Hippocampal formation (tissue), 2 donors: ENCODE data around the gene DGCR8.

ENCODE experiments used
- DNase-seq, 2 donors: peaks; one replicate each; lab custom pipeline; 2025; lab: John Stamatoyannopoulos, UW

DGCR8 gene

GRCh38 chr22:20052309-20053259, 27.5 kb upstream of the DGCR8 start:
- no peak for DNase-seq

DNA sequence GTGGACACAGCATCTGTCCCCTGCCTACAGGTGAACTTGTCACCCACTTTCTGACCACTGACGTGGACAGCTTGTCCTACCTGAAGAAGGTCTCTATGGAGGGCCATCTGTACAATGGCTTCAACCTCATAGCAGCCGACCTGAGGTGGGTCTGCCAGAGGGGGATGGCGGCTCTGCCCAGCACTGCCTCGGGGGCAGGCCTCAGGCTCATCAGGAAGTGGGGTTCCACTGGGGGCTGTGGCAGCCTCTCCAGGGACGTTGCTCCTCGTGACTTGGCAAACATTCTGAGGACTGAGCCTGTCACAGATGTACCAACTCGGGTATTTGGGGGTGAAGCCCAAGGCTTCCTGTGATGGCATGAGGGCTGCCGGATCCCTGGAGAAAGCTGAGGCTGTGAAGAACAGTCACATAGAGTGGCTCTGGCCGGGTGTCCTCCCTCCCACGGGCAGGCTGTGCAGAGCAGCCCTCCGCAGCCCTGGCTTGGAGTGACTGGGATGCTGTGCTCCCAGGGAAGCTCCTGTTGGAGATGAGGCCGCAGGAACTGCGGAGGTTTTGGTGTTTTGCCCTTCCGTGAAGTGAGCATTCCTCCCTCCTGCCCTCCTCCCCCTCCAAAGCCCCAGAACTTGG, 26.5 kb upstream of the DGCR8 start:
- no peak for DNase-seq

DNA sequence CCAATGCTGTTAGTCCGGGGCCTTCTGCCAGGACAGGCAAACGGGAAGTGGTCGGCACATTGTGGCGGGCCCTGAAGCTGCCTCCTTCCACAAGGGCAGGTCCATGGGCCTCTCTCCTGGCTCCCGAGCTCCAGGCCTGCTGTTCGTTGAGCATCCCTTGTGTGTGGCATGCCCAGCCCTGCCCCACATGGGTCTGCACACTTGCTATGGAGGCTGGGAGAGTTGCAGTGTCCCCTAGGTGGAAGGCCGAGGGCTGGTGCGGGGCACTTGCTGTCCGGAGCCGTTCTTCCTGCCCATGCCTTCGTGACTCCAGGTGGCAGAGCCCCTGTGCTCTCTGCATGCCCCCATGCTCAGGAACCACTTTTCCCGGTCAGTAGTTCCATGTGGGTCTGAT, 26.0 kb upstream of the DGCR8 start:
- DNase-seq, result no peak

GRCh38 chr22:20054485-20054884, 25.6 kb upstream of the DGCR8 start:
- no peak for DNase-seq

GRCh38 chr22:20055144-20055543, 24.9 kb upstream of the DGCR8 start:
- DNase-seq, result no peak

DNA sequence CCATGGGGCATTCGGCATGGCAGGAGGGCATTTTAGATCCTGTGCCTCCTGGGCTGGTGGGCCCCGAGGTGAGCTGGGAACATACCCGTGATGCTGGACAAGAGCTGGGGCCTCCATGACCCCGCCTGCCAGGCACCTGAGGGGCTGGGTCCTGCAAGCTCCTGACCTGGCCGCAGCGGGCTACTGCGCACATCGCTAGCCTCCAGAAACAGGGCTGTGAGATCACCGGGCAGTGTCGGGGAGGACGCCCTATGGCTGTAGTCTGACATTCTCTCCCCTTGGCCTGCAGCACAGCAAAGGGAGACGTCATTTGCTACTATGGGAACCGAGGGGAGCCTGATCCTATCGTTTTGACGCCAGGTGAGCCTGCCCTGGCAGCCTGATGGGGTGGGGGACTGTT, 24.4 kb upstream of the DGCR8 start:
- DNase-seq, result no peak

DNA sequence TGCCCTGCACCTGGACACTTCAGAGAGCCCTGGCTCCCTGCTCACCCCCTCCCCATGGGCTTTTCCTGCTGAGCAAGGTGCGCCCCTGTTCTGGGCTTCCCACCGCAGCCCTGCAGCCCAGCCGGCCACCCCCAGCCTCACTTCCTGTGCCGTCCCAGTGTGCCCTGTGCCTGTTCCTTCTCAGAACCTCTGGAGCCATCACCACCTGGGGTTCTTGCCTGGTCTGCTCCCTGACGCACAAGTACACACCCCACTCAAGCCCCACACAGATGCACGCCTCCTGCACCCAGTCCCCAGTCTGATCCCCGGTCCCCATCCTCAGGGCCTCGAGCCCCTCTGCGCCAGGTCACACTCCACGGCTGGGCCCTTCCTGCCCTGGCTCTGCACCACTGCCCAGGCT, 23.9 kb upstream of the DGCR8 start:
- DNase-seq, result no peak

GRCh38 chr22:20056696-20057386, 23.2 kb upstream of the DGCR8 start:
- DNase-seq, result no peak

DNA sequence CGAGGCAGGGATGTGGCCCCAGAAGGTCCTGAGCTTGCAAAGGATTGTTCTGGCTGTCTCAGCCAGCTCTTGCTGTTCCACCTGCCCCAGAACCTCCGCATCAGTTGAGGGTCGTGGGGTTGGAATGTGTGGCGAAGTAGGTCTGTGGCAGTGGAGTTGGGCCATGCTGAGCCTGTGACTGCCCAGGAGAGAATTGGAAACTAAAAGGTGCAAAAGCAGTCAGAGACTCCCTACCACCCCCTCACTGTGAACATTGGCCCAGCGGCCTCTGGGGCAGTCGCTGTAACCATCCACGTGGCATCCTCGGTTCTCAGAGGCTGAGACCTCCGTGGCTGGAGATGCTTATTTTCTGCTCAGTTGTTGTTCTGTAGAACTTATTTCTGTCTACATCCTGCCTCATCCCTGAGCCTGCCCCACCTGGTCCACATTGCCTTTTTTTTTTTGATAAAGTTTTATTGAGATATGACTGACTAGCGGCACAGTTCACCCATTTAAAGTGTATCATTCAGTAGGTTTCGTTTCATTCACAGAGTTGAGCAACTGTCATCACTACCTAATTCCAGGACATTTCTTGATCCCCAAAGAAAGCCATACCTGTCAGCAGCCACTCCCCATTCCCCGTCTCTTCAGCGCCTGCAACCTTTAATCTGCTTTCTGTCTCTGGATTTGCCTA, 22.3 kb upstream of the DGCR8 start:
- DNase-seq, result no peak

- no peak for DNase-seq
These were observed 20.9 kb upstream of the DGCR8 start for GRCh38 chr22:20058989-20059770.

GRCh38 chr22:20060700-20061480, 19.2 kb upstream of the DGCR8 start:
- DNase-seq, result no peak

DNA sequence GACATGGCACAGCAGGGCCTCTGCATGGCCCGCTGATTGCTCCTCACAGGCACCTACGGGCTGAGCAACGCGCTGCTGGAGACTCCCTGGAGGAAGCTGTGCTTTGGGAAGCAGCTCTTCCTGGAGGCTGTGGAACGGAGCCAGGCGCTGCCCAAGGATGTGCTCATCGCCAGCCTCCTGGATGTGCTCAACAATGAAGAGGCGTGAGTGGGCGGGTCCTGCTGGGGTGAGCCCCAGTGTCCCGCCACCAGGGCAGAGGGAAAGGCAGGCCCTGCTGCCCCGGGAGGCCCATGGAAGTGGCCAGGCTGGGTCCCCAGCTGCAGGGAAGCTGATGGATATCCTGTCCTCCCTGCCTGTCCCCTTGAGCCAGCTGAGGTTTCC, 18.6 kb upstream of the DGCR8 start:
- DNase-seq, result no peak

GRCh38 chr22:20062043-20062765, 17.8 kb upstream of the DGCR8 start:
- no peak for DNase-seq

DNA sequence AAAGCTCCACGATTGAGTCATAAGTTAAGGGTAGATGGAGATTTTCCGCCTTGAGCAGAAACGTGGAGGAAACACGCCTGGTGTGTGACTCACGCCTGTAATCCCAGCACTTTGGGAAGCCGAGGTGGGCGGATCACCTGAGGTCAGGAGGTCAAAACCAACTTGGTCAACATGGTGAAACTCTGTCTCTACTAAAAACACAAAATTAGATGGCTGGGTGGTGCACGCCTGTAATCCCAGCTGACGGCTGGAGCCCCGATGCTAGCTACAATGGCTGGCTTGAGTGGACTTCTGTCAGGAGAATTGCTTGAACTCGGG, 17.3 kb upstream of the DGCR8 start:
- no peak for DNase-seq

GRCh38 chr22:20063271-20064139, 16.5 kb upstream of the DGCR8 start:
- no peak for DNase-seq

- no peak for DNase-seq
These were observed 15.9 kb upstream of the DGCR8 start for GRCh38 chr22:20064140-20064480.

DNA sequence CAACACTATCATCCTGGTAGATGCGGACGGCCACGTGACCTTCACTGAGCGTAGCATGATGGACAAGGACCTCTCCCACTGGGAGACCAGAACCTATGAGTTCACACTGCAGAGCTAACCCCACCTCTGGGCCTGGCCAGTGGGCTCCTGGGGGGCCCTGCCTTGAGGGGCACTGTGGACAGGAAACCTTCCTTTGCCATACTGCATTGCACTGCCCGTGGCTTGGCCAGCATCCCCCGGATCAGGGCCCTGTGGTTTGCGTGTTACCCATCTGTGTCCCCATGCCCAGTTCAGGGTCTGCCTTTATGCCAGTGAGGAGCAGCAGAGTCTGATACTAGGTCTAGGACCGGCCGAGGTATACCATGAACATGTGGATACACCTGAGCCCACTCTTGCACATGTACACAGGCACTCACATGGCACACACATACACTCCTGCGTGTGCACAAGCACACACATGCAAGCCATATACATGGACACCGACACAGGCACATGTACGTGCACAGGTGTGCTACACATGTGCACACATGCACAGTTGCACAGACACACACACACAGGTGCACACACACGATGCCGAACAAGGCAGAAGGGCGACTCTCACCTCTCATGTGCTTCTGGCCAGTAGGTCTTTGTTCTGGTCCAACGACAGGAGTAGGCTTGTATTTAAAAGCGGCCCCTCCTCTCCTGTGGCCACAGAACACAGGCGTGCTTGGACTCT, 15.3 kb upstream of the DGCR8 start:
- DNase-seq, result no peak

DNA sequence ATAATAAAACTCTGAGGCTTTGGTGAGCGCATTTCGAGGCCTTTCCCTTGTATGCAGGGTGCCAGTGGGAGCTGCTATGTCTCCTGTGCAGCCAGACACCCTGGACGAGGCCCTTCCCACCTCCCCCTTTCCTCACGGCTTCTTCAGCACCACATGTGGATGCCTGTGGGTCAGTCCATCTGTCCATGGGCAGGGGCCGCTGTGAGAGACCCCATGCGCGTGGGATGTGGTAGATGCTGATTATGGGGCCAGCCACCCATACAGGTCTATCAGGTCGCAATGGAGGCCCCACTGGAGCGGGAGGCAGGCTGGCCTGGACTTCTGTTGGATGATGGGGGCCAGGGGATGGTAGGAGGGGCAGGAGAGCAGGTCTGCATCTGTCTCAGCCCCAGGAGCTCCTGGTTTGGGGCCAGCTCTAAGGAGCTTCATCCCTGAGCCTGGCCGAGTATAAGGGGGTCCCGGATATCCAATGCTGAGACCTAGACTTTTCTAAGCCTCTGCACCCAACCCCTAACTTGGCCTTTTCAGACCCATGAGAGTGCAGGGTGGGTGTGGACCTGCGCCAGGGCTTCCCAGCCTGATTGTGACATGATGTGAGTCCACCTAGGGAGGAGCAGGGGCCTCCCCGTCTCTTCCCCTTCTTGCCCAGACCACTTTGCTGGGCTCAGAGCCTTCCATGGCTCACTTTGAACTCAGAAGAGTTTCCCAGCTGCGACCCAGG, 14.0 kb upstream of the DGCR8 start:
- DNase-seq, result no peak
